ENCODE measurements around the gene ATP13A2. TPM values are rescaled to one million over a fixed set of nuclear protein-coding genes. Genes with fewer than 3 reads are reported as not detected.

Gene ATP13A2
- total RNA-seq, 1 donor from 2014 or later: 39.2 TPM

DNA sequence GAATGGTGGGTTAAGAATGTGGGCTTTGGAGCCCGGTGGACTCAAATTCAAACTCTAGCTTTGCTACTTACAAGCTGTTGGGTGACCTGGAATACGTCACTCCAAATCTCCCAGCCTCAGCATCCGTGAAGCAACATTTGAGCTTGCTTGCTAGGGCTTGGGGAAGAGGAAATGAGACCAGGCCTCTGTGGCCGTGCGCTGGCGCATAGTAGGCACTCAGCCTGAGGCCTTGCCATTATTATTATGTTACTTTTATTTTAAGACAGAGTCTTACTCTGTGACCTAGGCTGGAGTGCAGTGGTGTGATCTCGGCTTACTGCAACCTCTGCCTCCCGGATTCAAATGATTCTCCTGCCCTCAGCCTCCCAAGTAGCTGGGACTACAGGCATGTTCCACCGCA is 19.1 kb downstream of the ATP13A2 start:
- no peak for DNase-seq (ENCODE audit: low spot score in 2 of 2)
- Histone ChIP-seq H3K27ac (no peak overlapping the region), H3K9me3 (no peaks in the 10 kb centered on the region), H3K36me3 (peaks cover 44 to 72% of the 10 kb centered on the region in 2 donors), H3K27me3 (no peaks in the 10 kb centered on the region), H3K4me1 (no peaks in the 10 kb centered on the region), H3K4me3 (no peak overlapping the region)
- TF ChIP-seq, protein P1, sequence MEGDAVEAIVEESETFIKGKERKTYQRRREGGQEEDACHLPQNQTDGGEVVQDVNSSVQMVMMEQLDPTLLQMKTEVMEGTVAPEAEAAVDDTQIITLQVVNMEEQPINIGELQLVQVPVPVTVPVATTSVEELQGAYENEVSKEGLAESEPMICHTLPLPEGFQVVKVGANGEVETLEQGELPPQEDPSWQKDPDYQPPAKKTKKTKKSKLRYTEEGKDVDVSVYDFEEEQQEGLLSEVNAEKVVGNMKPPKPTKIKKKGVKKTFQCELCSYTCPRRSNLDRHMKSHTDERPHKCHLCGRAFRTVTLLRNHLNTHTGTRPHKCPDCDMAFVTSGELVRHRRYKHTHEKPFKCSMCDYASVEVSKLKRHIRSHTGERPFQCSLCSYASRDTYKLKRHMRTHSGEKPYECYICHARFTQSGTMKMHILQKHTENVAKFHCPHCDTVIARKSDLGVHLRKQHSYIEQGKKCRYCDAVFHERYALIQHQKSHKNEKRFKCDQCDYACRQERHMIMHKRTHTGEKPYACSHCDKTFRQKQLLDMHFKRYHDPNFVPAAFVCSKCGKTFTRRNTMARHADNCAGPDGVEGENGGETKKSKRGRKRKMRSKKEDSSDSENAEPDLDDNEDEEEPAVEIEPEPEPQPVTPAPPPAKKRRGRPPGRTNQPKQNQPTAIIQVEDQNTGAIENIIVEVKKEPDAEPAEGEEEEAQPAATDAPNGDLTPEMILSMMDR (IDR thresholded peaks at IDR 0.05): no peak
- intact Hi-C loops (cut with DNase I): no loop called here

DNA sequence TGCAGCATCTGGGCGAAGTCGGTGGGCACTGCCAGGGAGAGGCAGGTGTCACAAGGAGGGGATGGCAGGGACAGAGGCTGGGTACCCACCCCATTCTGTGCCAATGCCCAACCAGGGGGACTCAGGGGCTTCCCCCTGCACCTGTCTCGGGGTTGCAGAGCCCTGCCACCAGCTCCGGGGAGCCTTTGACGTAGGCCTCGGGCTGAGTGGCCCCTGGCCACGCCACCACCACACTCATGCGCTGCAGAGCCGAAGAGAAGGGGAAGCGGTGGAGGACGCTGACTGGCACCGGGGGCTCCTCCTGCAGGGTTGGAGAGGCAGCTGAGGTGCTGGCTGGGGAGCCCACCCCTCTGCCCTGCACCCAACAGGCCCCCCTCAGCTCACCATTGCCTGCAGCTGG is 19.6 kb downstream of the ATP13A2 start:
- intact Hi-C loops (cut with DNase I): no loop called here

DNA sequence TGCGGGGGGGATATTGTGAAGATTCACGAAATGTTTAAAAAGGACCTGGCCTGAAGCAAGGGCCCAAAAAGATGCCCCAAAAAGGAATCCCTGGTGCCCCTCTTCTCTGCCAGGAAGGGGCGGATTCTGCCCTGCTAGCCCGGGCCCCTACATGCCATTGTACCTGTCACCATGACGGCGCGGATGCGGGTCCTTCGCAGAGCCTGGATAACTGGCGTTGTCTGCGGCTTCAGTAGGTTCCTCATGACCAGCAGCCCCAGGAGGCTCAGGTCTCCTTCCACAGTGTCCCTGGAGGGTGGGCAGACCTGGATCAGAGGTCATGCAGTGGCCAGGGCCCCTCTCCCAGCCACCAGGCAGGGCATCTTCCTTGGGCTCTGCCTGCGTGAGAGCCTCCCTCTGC is 20.2 kb downstream of the ATP13A2 start:
- DNase-seq (ENCODE audit: low spot score in 2 of 2): no peak
- intact Hi-C loops (cut with DNase I): no loop called here
- no peak overlapping the region for H3K27ac ChIP-seq
- peaks cover 48 to 72% of the 10 kb centered on the region in 2 donors for H3K36me3 ChIP-seq
- H3K4me3 ChIP-seq: no peak overlapping the region
- TF ChIP-seq, protein P1 (IDR thresholded peaks at IDR 0.05): no peak
- H3K27me3 ChIP-seq: no peaks in the 10 kb centered on the region
- H3K4me1 ChIP-seq: no peaks in the 10 kb centered on the region
- no peaks in the 10 kb centered on the region for H3K9me3 ChIP-seq

More for the DNA sequence above, 19.6 kb downstream of the ATP13A2 start:
- peaks cover 47 to 74% of the 10 kb centered on the region in 2 donors for H3K36me3 ChIP-seq
- H3K4me1 ChIP-seq: no peaks in the 10 kb centered on the region
- TF ChIP-seq, protein P1 (IDR thresholded peaks at IDR 0.05): no peak
- no peaks in the 10 kb centered on the region for H3K9me3 ChIP-seq
- H3K4me3 ChIP-seq: no peak overlapping the region
- H3K27me3 ChIP-seq: no peaks in the 10 kb centered on the region
- H3K27ac ChIP-seq: no peak overlapping the region
- no peak for DNase-seq (ENCODE audit: low spot score in 2 of 2)

DNA sequence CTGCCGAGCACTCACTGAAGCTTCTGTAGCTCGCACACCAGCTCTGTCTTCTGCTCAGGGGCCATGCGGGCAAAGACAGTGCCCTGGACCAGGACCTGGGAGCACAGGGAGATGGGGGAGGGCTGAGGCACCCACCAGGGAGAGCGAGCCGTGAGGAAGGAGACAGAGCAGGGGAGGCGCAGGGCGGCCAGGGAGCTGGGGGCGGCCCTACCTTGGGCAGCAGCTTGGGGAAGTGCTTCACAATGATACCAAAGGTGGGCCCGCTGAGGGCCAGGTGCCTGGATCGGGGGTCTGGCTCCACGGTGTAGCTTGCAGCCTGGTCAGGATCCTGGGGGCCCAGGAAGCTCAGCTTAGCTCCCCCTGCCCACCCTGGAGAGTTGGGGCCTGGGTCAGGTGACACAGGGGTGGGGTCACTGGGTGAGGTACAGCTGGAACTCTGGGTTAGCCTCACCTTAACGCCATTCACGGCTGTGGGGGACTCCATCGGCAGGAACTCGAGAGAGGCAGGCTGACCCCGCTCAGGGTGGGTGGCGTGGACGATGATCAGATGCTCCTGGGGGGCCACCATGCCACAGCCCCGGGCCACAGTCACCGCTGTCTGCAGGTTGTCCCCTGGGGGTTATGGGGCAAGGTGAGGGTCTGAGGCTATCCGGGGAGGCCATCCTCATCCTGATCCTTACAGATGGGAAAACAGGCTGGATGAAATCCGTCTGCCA is 21.9 kb downstream of the ATP13A2 start:
- Histone ChIP-seq H3K27ac (no peak overlapping the region), H3K27me3 (no peaks in the 10 kb centered on the region), H3K4me3 (no peak overlapping the region), H3K9me3 (no peaks in the 10 kb centered on the region), H3K36me3 (peaks cover 44 to 69% of the 10 kb centered on the region in 2 donors), H3K4me1 (no peaks in the 10 kb centered on the region)
- intact Hi-C loops (cut with DNase I): no loop called here
- TF ChIP-seq, protein P1 (IDR thresholded peaks at IDR 0.05): no peak
- no peak for DNase-seq (ENCODE audit: low spot score in 2 of 2)

DNA sequence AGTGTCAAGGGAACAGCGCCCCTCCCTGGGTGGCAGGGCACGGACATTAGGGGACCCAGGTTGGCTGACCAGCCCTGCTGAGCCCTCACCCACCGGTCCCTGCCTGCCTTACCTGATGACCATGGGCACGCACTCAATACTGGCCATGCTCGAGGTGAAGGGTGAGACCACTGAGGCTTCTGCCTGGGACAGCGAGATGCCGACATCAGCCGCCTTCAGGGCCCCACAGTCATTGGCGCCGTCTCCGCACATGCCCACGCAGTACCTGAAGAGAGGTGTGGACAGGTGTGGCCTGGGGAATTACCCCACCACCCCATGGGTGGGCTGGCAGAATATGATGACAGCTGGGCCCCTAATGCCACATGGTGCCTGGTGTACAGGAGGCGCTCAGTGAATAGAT is 23.5 kb downstream of the ATP13A2 start:
- H3K27me3 ChIP-seq: no peaks in the 10 kb centered on the region
- no peak for DNase-seq (ENCODE audit: low spot score in 2 of 2)
- TF ChIP-seq, protein P1 (IDR thresholded peaks at IDR 0.05): no peak
- intact Hi-C loops (cut with DNase I): no loop called here
- no peak overlapping the region for H3K27ac ChIP-seq
- H3K4me1 ChIP-seq: peaks cover 0 to 4% of the 10 kb centered on the region in 2 donors
- peaks cover 42 to 69% of the 10 kb centered on the region in 2 donors for H3K36me3 ChIP-seq
- no peaks in the 10 kb centered on the region for H3K9me3 ChIP-seq
- no peak overlapping the region for H3K4me3 ChIP-seq
